AML-193 (cell line): ENCODE results near the gene TRAPPC3L.
A peak's percentile ranks its signal among the peaks of the same experiment; 100 is the strongest.

Experiments used
- DNase-seq, 2 experiments: peaks; one replicate each; lab custom pipeline; 2025; lab: John Stamatoyannopoulos, UW

Gene TRAPPC3L

GRCh38 chr6:116465246-116465645 is 80.2 kb downstream of the TRAPPC3L start:
- DNase-seq = peak; percentile 83 to 88

- peak; percentile 38 to 63 for DNase-seq
Observed at GRCh38 chr6:116463301-116463700, 82.2 kb downstream of the TRAPPC3L start.

GRCh38 chr6:116461932-116462885 is 83.3 kb downstream of the TRAPPC3L start:
- peak; percentile 81 to 84 for DNase-seq

GRCh38 chr6:116461331-116461931 is 84.1 kb downstream of the TRAPPC3L start, which contains the start of gene CALHM6:
CALHM6 (plus strand) TSS chr6:116461375; CDS start chr6:116461930, 555 bp downstream.
- no peak for DNase-seq

DNA sequence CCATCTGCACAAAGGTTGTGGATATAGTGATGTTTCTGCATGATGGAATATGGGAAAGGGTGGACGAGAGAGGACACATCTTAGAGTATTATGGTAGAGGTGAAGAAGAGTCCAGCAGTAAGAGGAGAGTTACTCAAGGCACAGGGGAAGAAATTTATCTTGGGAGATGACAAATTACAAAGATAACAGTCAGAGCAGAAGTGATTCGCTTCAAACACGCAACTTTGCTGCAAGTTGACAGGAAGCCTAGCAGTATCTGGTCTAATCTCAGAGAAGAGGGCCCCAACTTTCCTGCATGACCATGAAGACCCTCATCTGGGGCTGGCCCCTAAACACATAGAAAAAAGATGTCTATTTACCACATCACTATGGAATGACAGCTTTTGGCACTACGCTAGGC is 85.6 kb downstream of the TRAPPC3L start:
- no peak for DNase-seq

GRCh38 chr6:116458264-116458663 is 87.2 kb downstream of the TRAPPC3L start:
- no peak for DNase-seq

DNA sequence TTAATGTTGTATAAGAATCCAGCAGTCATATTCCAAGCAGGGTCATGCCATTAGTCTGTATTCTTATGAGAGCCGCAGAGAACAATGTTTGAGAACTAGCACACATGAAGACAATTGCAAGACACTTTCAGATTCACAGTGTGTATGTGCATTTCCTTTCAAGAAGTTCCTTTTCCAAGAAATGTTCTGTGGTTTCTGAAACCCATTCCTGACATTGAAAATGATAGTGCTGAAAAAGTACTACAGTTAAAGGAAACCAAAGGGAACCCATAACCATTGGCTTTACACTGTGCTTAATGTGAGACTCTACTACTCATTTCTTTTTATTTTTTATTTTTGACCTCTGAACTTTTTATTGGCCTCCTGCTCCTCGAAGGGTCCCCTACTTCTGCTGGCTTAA is 88.6 kb downstream of the TRAPPC3L start:
- DNase-seq = no peak

GRCh38 chr6:116456106-116456505 is 89.4 kb downstream of the TRAPPC3L start:
- no peak for DNase-seq

DNA sequence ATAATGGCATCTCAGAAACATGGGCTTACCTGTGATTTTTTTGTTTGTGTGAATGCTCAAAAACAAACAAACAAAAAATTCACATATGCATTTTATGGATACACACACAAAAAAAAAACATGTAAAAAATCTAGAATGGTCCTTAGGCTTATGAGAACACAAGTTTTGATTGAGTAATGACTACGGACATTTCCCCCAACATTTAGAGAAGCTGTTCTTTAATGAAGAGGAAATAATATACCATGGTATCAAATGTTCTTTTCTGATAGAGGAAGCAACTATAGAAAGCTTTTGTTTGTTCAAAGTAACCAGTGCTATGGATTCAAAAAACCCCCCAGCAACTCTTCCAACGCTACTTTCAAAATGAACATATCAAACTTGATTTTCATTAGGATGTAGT is 93.0 kb downstream of the TRAPPC3L start:
- no peak for DNase-seq

GRCh38 chr6:116451916-116452315 is 93.6 kb downstream of the TRAPPC3L start:
- DNase-seq = no peak

GRCh38 chr6:116450769-116451740 is 94.4 kb downstream of the TRAPPC3L start:
- peak; percentile 98 to 99 for DNase-seq

- DNase-seq = no peak
Observed at GRCh38 chr6:116450185-116450710, 95.2 kb downstream of the TRAPPC3L start.

DNA sequence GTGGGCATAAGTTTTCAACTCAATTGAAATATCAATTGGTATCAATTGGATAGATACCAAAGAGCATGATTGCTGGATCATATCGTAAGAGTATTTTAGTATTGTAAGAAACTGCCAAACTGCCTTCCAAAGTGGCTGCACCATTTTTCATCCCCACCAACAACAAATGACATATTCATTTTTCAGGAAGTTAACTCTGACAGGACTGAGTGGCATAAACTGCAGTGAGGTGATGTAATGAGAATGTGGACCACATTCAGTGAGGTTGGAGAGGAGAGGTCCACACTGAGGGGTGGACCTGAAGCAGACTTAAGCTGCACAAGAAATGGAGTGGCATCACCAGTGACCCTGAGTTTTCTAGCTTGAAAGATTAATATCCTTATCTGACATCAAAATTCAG is 95.9 kb downstream of the TRAPPC3L start:
- peak in 1 of 2 experiments; percentile 14 for DNase-seq

GRCh38 chr6:116447496-116448011 is 97.9 kb downstream of the TRAPPC3L start:
- peak; percentile 93 to 97 for DNase-seq

DNA sequence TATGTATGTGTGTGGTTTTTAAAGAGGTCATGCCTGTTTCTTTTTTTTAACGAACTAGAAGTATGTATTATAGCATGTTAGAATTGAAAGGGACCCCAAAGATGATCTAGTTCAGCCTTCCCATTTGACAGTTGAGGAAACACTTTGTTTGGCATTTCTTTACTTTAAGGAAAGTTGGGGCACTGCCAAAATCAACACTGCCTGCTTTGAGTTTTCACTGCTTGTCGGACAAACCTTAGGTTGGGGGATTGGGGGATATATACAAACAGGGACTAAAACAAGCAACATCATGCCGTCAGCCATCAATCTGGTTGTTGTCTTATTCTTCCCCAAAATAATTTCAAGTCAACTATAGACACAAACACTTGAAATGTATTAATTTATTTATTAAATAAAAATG is 98.4 kb downstream of the TRAPPC3L start:
- DNase-seq = no peak

- peak; percentile 86 to 92 for DNase-seq
Observed at GRCh38 chr6:116446399-116446798, 99.1 kb downstream of the TRAPPC3L start.

- DNase-seq = no peak
Observed at GRCh38 chr6:116445102-116445501, 100.4 kb downstream of the TRAPPC3L start.
